H1 (cell line): Measurements from ENCODE around the gene STK11IP. TPM values are rescaled to one million over a fixed set of nuclear protein-coding genes. Genes with fewer than 3 reads are reported as not detected.

Experiments used
- CTCF ChIA-PET: fragments of 300-600 bp; sonication (Branson Sonifier 250); formaldehyde crosslinking; loops from one replicate; lab custom pipeline; 2021; ENCODE audit not compliant: partially characterized antibody; lab: Charles Lee
- POLR2A ChIA-PET: fragments of 300-600 bp; sonication (Branson Sonifier 250); formaldehyde crosslinking; loops from one replicate; lab custom pipeline; 2021; ENCODE audit warnings: inconsistent platforms; ENCODE audit not compliant: partially characterized antibody; lab: Charles Lee
- DNase-seq, 2 experiments: peaks; one replicate each; pipeline versions ENCODE4 v3.0.0 to v3.0.0-alpha.2; 2010 to 2022; ENCODE audit warnings: low spot score in 2 of 2, low read depth in 1 of 2, mixed read lengths in 1 of 2
- FAIRE-seq: peaks from 2 replicates; lab custom pipeline; 2011; peaks lifted over from hg19 to GRCh38; lab: Jason Lieb, UNC
- H2AFZ ChIP-seq: 2 replicates; pipeline ENCODE4 v1.8.1; 2012; ENCODE audit warnings: low read length, inconsistent platforms
- H2AK5ac ChIP-seq: 2 replicates; pipeline ENCODE4 v1.6.1; 2013; ENCODE audit warnings: low read depth, low read length
- H2BK120ac ChIP-seq: replicated peaks from 2 replicates; pipeline ENCODE3; 2013; ENCODE audit warnings: low read depth, low read length, inconsistent platforms
- H2BK12ac ChIP-seq: 2 replicates; pipeline ENCODE4 v1.6.1; 2013; ENCODE audit warnings: low read depth, low read length
- H2BK15ac ChIP-seq: 2 replicates; pipeline ENCODE4 v1.6.1; 2013; ENCODE audit warnings: low read length
- H2BK20ac ChIP-seq: 2 replicates; pipeline ENCODE4 v1.6.1; 2013; ENCODE audit warnings: low read length
- H2BK5ac ChIP-seq: 2 replicates; pipeline ENCODE4 v1.6.1; 2013; ENCODE audit warnings: low read depth, low read length
- H3K14ac ChIP-seq: 2 replicates; pipeline ENCODE4 v1.6.1; 2013; ENCODE audit warnings: inconsistent platforms; ENCODE audit not compliant: insufficient read length
- H3K18ac ChIP-seq: 2 replicates; pipeline ENCODE4 v1.6.1; 2013; ENCODE audit warnings: low read length; ENCODE audit errors: extremely low read depth
- H3K23ac ChIP-seq: 2 replicates; pipeline ENCODE4 v1.6.1; 2013; ENCODE audit warnings: inconsistent platforms; ENCODE audit not compliant: insufficient read length
- H3K23me2 ChIP-seq: 2 replicates; pipeline ENCODE4 v1.6.1; 2013; ENCODE audit warnings: low read depth, low read length
- H3K27ac ChIP-seq: 2 replicates; pipeline ENCODE4 v1.6.1; 2011; ENCODE audit warnings: low read depth, low read length, inconsistent platforms
- H3K27me3 ChIP-seq, 4 experiments: replicated peaks in 1 of 4; 1 replicate in 1 of 4; 2 replicates in 3 of 4; pipeline versions ENCODE4 v1.6.1 to v1.8.1; 2011 to 2013; ENCODE audit warnings: low read length in 3 of 4, mild to moderate bottlenecking in 3 of 4, inconsistent platforms in 2 of 4, mixed read lengths in 2 of 4, moderate library complexity in 1 of 4; ENCODE audit not compliant: control insufficient read depth in 3 of 4, insufficient read depth in 3 of 4; ENCODE audit errors: extremely low read depth in 1 of 4
- H3K36me3 ChIP-seq, 4 experiments: 2 replicates each; pipeline versions ENCODE4 v1.6.1 to v1.8.1; 2011 to 2013; ENCODE audit warnings: mild to moderate bottlenecking in 4 of 4, low read length in 3 of 4, moderate library complexity in 2 of 4, control low read depth in 1 of 4, inconsistent platforms in 1 of 4; ENCODE audit not compliant: insufficient read depth in 4 of 4, control insufficient read depth in 2 of 4
- H3K4ac ChIP-seq: replicated peaks from 2 replicates; pipeline ENCODE3; 2013; ENCODE audit warnings: low read length, low read depth, mixed read lengths, inconsistent platforms; ENCODE audit not compliant: insufficient read length
- H3K4me1 ChIP-seq, 4 experiments: replicated peaks in 1 of 4; 1 replicate in 1 of 4; 2 replicates in 3 of 4; pipeline versions ENCODE4 v1.6.1 to v1.8.1; 2011 to 2013; ENCODE audit warnings: low read length in 3 of 4, inconsistent platforms in 2 of 4, mixed read lengths in 1 of 4; ENCODE audit not compliant: insufficient read depth in 4 of 4, control insufficient read depth in 3 of 4
- H3K4me2 ChIP-seq, 2 experiments: 2 replicates each; pipeline versions ENCODE4 v1.6.1 to v1.8.1; 2011 to 2013; ENCODE audit warnings: low read depth in 2 of 2, low read length in 2 of 2, control low read depth in 1 of 2, inconsistent platforms in 1 of 2, mild to moderate bottlenecking in 1 of 2; ENCODE audit not compliant: insufficient read depth in 1 of 2
- H3K4me3 ChIP-seq, 4 experiments: fragments of 200-600, 300-600 bp in 1 of 4; sonication (generic), shearing (Covaris generic), sonication (Bioruptor Twin) in 1 of 4; 2 replicates each; pipeline versions ENCODE4 v1.5.1 to v1.8.1; 2011 to 2016; ENCODE audit warnings: low read length in 4 of 4, low read depth in 3 of 4, control low read depth in 2 of 4, inconsistent platforms in 2 of 4, mild to moderate bottlenecking in 2 of 4, mixed read lengths in 1 of 4, moderate library complexity in 1 of 4; ENCODE audit not compliant: insufficient read depth in 2 of 4; ENCODE audit errors: extremely low read depth in 1 of 4
- H3K56ac ChIP-seq: replicated peaks from 2 replicates; pipeline ENCODE3; 2013; ENCODE audit warnings: low read depth, mild to moderate bottlenecking, mixed read lengths, low read length, inconsistent platforms; ENCODE audit not compliant: insufficient read length
- H3K79me1 ChIP-seq: 2 replicates; pipeline ENCODE4 v1.6.1; 2013; ENCODE audit warnings: low read depth, low read length, control low read depth
- H3K79me2 ChIP-seq, 2 experiments: 2 replicates each; pipeline versions ENCODE4 v1.6.1 to v1.8.1; 2012 to 2013; ENCODE audit warnings: low read length in 2 of 2, mild to moderate bottlenecking in 2 of 2, inconsistent platforms in 1 of 2; ENCODE audit not compliant: insufficient read depth in 2 of 2, control insufficient read depth in 1 of 2
- H3K9ac ChIP-seq, 4 experiments: replicated peaks in 1 of 4; 1 replicate in 1 of 4; 2 replicates in 3 of 4; pipeline versions ENCODE4 v1.6.1 to v1.8.1; 2011 to 2013; ENCODE audit warnings: low read depth in 3 of 4, low read length in 3 of 4, control low read depth in 2 of 4, mild to moderate bottlenecking in 2 of 4, moderate library complexity in 2 of 4, inconsistent platforms in 1 of 4; ENCODE audit errors: extremely low read depth in 1 of 4
- H3K9me3 ChIP-seq, 2 experiments: 2 replicates each; pipeline versions ENCODE4 v1.6.1 to v1.8.1; 2012 to 2013; ENCODE audit warnings: mild to moderate bottlenecking in 2 of 2, moderate library complexity in 2 of 2, control low read depth in 1 of 2, inconsistent platforms in 1 of 2, low read depth in 1 of 2, low read length in 1 of 2, mixed read lengths in 1 of 2; ENCODE audit not compliant: insufficient read depth in 2 of 2
- H4K20me1 ChIP-seq, 2 experiments: replicated peaks in 1 of 2; 2 replicates each; pipeline versions ENCODE3 to v1.8.1; 2011 to 2013; ENCODE audit warnings: inconsistent platforms in 2 of 2, low read length in 2 of 2, mild to moderate bottlenecking in 1 of 2; ENCODE audit not compliant: insufficient read depth in 2 of 2, control insufficient read depth in 1 of 2
- H4K5ac ChIP-seq: 2 replicates; pipeline ENCODE4 v1.6.1; 2013; ENCODE audit warnings: low read length, low read depth, mixed read lengths, inconsistent platforms; ENCODE audit not compliant: insufficient read length
- H4K8ac ChIP-seq: 2 replicates; pipeline ENCODE4 v1.8.0; 2013; ENCODE audit warnings: mild to moderate bottlenecking, moderate library complexity, low read length, inconsistent platforms; ENCODE audit not compliant: insufficient read depth; ENCODE audit errors: extremely low read depth
- H4K91ac ChIP-seq: replicated peaks from 2 replicates; pipeline ENCODE3; 2013; ENCODE audit warnings: low read length, mixed read lengths, inconsistent platforms; ENCODE audit not compliant: insufficient read length
- KDM4A ChIP-seq: IDR thresholded peaks from one replicate; pipeline ENCODE4 v1.7.1; 2012; ENCODE audit warnings: low read depth, mild to moderate bottlenecking, moderate library complexity, low read length, inconsistent platforms; ENCODE audit not compliant: severe bottlenecking
- NANOG ChIP-seq: IDR thresholded peaks from 2 replicates; pipeline ENCODE4 v1.6.1; 2011; ENCODE audit warnings: low read length, low read depth, mild to moderate bottlenecking, inconsistent platforms; ENCODE audit not compliant: insufficient read depth, poor library complexity, severe bottlenecking
- RBBP5 ChIP-seq: IDR thresholded peaks from 2 replicates; pipeline ENCODE4 v1.7.1; 2012; ENCODE audit warnings: low read depth, mild to moderate bottlenecking, inconsistent platforms, low read length, moderate library complexity, borderline replicate concordance
- SAP30 ChIP-seq: fragments of 300-600 bp; sonication (generic); IDR thresholded peaks from 2 replicates; pipeline ENCODE4 v1.7.1; 2012; ENCODE audit warnings: low read length, moderate library complexity, mild to moderate bottlenecking, inconsistent platforms; ENCODE audit not compliant: insufficient read depth, insufficient replicate concordance
- SUZ12 ChIP-seq: fragments of 200-600 bp; sonication (generic); IDR thresholded peaks from 2 replicates; pipeline ENCODE4 v1.6.1; 2012; ENCODE audit warnings: mild to moderate bottlenecking, inconsistent platforms, low read length, moderate library complexity, mixed read lengths
- ZNF274 ChIP-seq: IDR thresholded peaks from 2 replicates; pipeline ENCODE4 v1.7.0; 2012; ENCODE audit warnings: low read length, borderline replicate concordance; ENCODE audit errors: extremely low read depth
- WGBS, 2 experiments: shearing (Covaris generic) in 1 of 2; methylation state at CpG; one replicate each; pipeline versions ENCODE4 v1.1.6 to v1.1.7; 2013 to 2015; ENCODE audit warnings: low lambda C conversion rate in 2 of 2, mixed read lengths in 2 of 2, inconsistent platforms in 1 of 2, low coverage in 1 of 2, missing lambda C conversion rate in 1 of 2; ENCODE audit not compliant: insufficient replicate concordance in 2 of 2, insufficient coverage in 1 of 2, insufficient read length in 1 of 2; ENCODE audit errors: extremely low coverage in 1 of 2, missing lambda C conversion rate in 1 of 2; 5-methylcytosine and 5-hydroxymethylcytosine counted together
- polyA plus RNA-seq, 7 experiments: library from polyadenylated mRNA; depleted of rRNA in 3 of 7; stranded (reverse) in 5 of 7; unstranded in 2 of 7; fragments of >200 nt in 5 of 7; fragments of 200-250 nt in 2 of 7; gene quantifications; 1 replicate in 5 of 7; 2 replicates in 1 of 7; 4 replicates in 1 of 7; pipeline versions ENCODE4 v1.2.1 to v1.2.3, GENCODE V29; 2011 to 2013; ENCODE audit warnings: missing spikeins in 2 of 7, mixed read lengths in 2 of 7
- total RNA-seq: library from RNA; stranded (reverse); fragmentation: NEBNext Ultra II Directional; extraction: Animal tissue kit (Norgen Biotek cat#: 25700); gene quantifications from 2 replicates; pipeline ENCODE4 v1.2.1, GENCODE V29; 2021
- TF ChIP-seq, protein P1 (sequence below): IDR thresholded peaks from 2 replicates; pipeline ENCODE4 v1.6.1; 2012; ENCODE audit warnings: inconsistent platforms
- TF ChIP-seq, protein P2 (sequence below): IDR thresholded peaks from 2 replicates; pipeline ENCODE4 v1.6.1; 2011; ENCODE audit warnings: low read length, improper control_type of control experiment

The STK11IP gene
- total and polyA plus RNA-seq, 2 of the 8 experiments (the other 6 are each of a cell fraction or from before 2014, with no cell fraction given) = 18.5 to 29.6 TPM

DNA sequence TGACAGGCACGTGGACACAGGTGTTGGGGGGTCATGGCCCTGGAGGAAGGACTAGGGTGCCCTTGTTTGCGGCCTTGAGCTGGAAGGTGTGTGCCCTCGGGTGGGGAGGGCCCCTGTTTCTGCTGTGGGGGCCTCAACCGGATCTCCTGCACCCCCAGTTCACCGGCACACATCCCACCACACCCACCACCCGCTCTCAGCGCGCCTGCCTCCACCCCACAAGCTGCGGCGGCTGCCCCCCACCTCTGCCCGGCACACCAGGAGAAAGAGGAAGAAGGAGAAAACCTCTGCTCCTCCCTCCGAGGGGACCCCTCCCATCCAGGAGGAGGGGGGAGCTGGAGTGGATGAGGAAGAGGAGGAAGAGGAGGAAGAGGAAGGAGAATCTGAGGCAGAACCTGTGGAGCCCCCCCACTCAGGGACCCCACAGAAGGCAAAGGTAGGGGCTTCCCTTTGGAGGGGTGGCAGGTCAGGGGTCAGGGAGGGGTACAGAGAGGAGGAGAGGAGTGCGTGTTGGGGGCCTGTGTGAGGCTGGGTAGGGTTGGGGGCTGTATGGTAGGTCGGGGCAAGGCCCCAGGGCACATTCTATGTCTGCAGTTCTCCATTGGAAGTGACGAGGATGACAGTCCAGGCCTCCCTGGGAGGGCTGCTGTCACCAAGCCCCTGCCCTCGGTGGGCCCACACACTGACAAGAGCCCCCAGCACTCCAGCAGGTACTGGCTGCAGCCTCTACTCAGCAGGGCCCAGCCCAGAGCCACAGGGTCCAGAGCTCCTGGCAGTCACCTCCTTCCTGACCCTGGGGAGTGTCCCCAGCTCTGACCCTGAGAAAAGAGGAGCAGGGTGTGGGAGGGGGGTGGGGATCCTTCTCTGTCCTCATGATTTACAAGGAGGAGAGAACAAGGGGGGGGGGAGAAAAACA, 31.6 kb downstream of the STK11IP start:
- no peak overlapping the region for H3K18ac ChIP-seq
- H4K91ac ChIP-seq = peak overlapping the region; percentile 80
- H3K14ac ChIP-seq = no peak overlapping the region
- H4K8ac ChIP-seq = no peak overlapping the region; the same call in 1 of the 2 replicates
- no peak overlapping the region for H2AFZ ChIP-seq
- no peaks in the 10 kb centered on the region for H3K9me3 ChIP-seq
- peak overlapping the region; percentile 77; the same call in 1 of the 2 replicates for H2AK5ac ChIP-seq
- H3K56ac ChIP-seq = no peak overlapping the region
- no peak overlapping the region for H2BK5ac ChIP-seq
- H3K4ac ChIP-seq = no peak overlapping the region
- peak overlapping the region; percentile 93; the same call in 1 of the 2 replicates for H2BK12ac ChIP-seq
- CTCF ChIA-PET = interaction anchor here (0.6 to 22.0 kb wide), 10 partner anchors 9 to 109 kb away, joined by 3 to 356 read pairs (median 12); partner anchors contain the start of genes CHPF and TMEM198
- H3K9ac ChIP-seq = no peak overlapping the region
- no peak overlapping the region for H3K4me2 ChIP-seq
- no peak overlapping the region for H2BK120ac ChIP-seq
- peaks cover 0 to 1% of the 10 kb centered on the region in 2 experiments for H4K20me1 ChIP-seq
- FAIRE-seq = no peak
- H3K27me3 ChIP-seq = peaks cover 0 to 11% (median 6%) of the 10 kb centered on the region in 4 experiments; a peak in 5 of 7 replicates
- H4K5ac ChIP-seq = no peak overlapping the region
- H3K23ac ChIP-seq = no peak overlapping the region
- H3K79me1 ChIP-seq = no peaks in the 10 kb centered on the region
- WGBS, 2 experiments = 85% methylated on average over 5 of the region's 16 CpGs; no CpG with 5 or more reads in 1 of the 2 experiments
- no peaks in the 10 kb centered on the region for H3K79me2 ChIP-seq
- H3K23me2 ChIP-seq = peaks cover 3% of the 10 kb centered on the region; the same call in 1 of the 2 replicates
- H3K27ac ChIP-seq = no peak overlapping the region
- H2BK20ac ChIP-seq = no peak overlapping the region
- no peaks in the 10 kb centered on the region for H3K36me3 ChIP-seq
- no peak for DNase-seq
- H3K4me1 ChIP-seq = peaks cover 0 to 12% (median 9%) of the 10 kb centered on the region in 4 experiments; a peak in 5 of 7 replicates
- POLR2A ChIA-PET = interaction anchor here (1.1 to 2.5 kb wide), 4 partner anchors 9 to 59 kb away, joined by 3 to 11 read pairs (median 4); partner anchors contain the start of gene STK11IP
- H3K4me3 ChIP-seq = no peak overlapping the region
- H2BK15ac ChIP-seq = peak overlapping the region; percentile 81; the same call in 1 of the 2 replicates
- TF ChIP-seq NANOG (no peak), ZNF274 (no peak), SAP30 (no peak), KDM4A (no peak), RBBP5 (no peak), SUZ12 (no peak)
- TF ChIP-seq, protein P1, sequence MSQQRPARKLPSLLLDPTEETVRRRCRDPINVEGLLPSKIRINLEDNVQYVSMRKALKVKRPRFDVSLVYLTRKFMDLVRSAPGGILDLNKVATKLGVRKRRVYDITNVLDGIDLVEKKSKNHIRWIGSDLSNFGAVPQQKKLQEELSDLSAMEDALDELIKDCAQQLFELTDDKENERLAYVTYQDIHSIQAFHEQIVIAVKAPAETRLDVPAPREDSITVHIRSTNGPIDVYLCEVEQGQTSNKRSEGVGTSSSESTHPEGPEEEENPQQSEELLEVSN = no peak
- TF ChIP-seq, protein P2, sequence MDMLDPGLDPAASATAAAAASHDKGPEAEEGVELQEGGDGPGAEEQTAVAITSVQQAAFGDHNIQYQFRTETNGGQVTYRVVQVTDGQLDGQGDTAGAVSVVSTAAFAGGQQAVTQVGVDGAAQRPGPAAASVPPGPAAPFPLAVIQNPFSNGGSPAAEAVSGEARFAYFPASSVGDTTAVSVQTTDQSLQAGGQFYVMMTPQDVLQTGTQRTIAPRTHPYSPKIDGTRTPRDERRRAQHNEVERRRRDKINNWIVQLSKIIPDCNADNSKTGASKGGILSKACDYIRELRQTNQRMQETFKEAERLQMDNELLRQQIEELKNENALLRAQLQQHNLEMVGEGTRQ = no peak
